ENCODE data around the gene BLVRA. TPM values are rescaled to one million over a fixed set of nuclear protein-coding genes. Genes with fewer than 3 reads are reported as not detected.

The BLVRA gene
- total and polyA plus RNA-seq, 2 donors (not counting 1 experiment from before 2014, with no cell fraction given): 72.8 to 108 TPM

GRCh38 chr7:43844662-43845061 is 86.2 kb downstream of the BLVRA start:
- no peaks in the 10 kb centered on the region for H3K27me3 ChIP-seq (ENCODE audit: control insufficient read depth, insufficient read depth, low read length)

GRCh38 chr7:43847496-43847895 is 89.0 kb downstream of the BLVRA start:
- Histone ChIP-seq H3K79me2 (ENCODE audit: control insufficient read depth, insufficient read depth, low read length) (no peaks in the 10 kb centered on the region), H3K27ac (ENCODE audit: insufficient read depth, low read length) (no peak overlapping the region), H3K9ac (ENCODE audit: insufficient read depth, low read length) (no peak overlapping the region), H3K4me1 (ENCODE audit: control insufficient read depth, extremely low read depth, insufficient read depth, low read length) (no peaks in the 10 kb centered on the region), H2AFZ (ENCODE audit: low read length) (no peak overlapping the region), H3K9me3 (ENCODE audit: control insufficient read depth, insufficient read depth, low read depth, low read length) (no peaks in the 10 kb centered on the region), H3K36me3 (ENCODE audit: control insufficient read depth, insufficient read depth, low read length) (no peaks in the 10 kb centered on the region), H3K27me3 (ENCODE audit: control insufficient read depth, insufficient read depth, low read length) (peaks cover 6% of the 10 kb centered on the region), H3K4me3 (replicated peaks in 1 of 4; ENCODE audit: control extremely low read depth in 1 of 4, insufficient read depth in 1 of 4, low read depth in 3 of 4, low read length in 4 of 4) (no peak overlapping the region), H3K4me2 (ENCODE audit: extremely low read depth, insufficient read depth, low read length) (no peak overlapping the region), H4K20me1 (ENCODE audit: control insufficient read depth, extremely low read depth, insufficient read depth, low read length) (no peaks in the 10 kb centered on the region)
- DNase-seq (ENCODE audit: low read depth in 2 of 2): peak in 1 of 2 donors; percentile 84
- TF ChIP-seq CTCF (conservative IDR thresholded peaks at IDR 0.05 in 1 of 2, IDR thresholded peaks at IDR 0.05 in 1 of 2; ENCODE audit: low read depth in 1 of 2, low read length in 2 of 2): no peak
- TF ChIP-seq EZH2 (IDR thresholded peaks at IDR 0.05; ENCODE audit: low read length, missing control alignments): no peak

More at GRCh38 chr7:43844662-43845061, 86.2 kb downstream of the BLVRA start:
- no peak overlapping the region for H2AFZ ChIP-seq (ENCODE audit: low read length)
- H3K27ac ChIP-seq (ENCODE audit: insufficient read depth, low read length): no peak overlapping the region
- H4K20me1 ChIP-seq (ENCODE audit: control insufficient read depth, extremely low read depth, insufficient read depth, low read length): no peaks in the 10 kb centered on the region
- no peaks in the 10 kb centered on the region for H3K36me3 ChIP-seq (ENCODE audit: control insufficient read depth, insufficient read depth, low read length)
- no peaks in the 10 kb centered on the region for H3K9me3 ChIP-seq (ENCODE audit: control insufficient read depth, insufficient read depth, low read depth, low read length)
- no peaks in the 10 kb centered on the region for H3K4me1 ChIP-seq (ENCODE audit: control insufficient read depth, extremely low read depth, insufficient read depth, low read length)
- H3K79me2 ChIP-seq (ENCODE audit: control insufficient read depth, insufficient read depth, low read length): no peaks in the 10 kb centered on the region
- no peak overlapping the region for H3K4me3 ChIP-seq (replicated peaks in 1 of 4; ENCODE audit: control extremely low read depth in 1 of 4, insufficient read depth in 1 of 4, low read depth in 3 of 4, low read length in 4 of 4)
- no peak overlapping the region for H3K9ac ChIP-seq (ENCODE audit: insufficient read depth, low read length)
- no peak overlapping the region for H3K4me2 ChIP-seq (ENCODE audit: extremely low read depth, insufficient read depth, low read length)
- no peak for DNase-seq (ENCODE audit: low read depth in 2 of 2)
- TF ChIP-seq EZH2 (IDR thresholded peaks at IDR 0.05; ENCODE audit: low read length, missing control alignments) (no peak), CTCF (conservative IDR thresholded peaks at IDR 0.05 in 1 of 2, IDR thresholded peaks at IDR 0.05 in 1 of 2; ENCODE audit: low read depth in 1 of 2, low read length in 2 of 2) (no peak)

- Histone ChIP-seq H4K20me1 (ENCODE audit: control insufficient read depth, extremely low read depth, insufficient read depth, low read length) (no peaks in the 10 kb centered on the region), H3K4me3 (replicated peaks in 1 of 4; ENCODE audit: control extremely low read depth in 1 of 4, insufficient read depth in 1 of 4, low read depth in 3 of 4, low read length in 4 of 4) (no peak overlapping the region), H3K9me3 (ENCODE audit: control insufficient read depth, insufficient read depth, low read depth, low read length) (no peaks in the 10 kb centered on the region), H3K4me1 (ENCODE audit: control insufficient read depth, extremely low read depth, insufficient read depth, low read length) (no peaks in the 10 kb centered on the region), H3K4me2 (ENCODE audit: extremely low read depth, insufficient read depth, low read length) (no peak overlapping the region), H2AFZ (ENCODE audit: low read length) (no peak overlapping the region), H3K9ac (ENCODE audit: insufficient read depth, low read length) (no peak overlapping the region), H3K79me2 (ENCODE audit: control insufficient read depth, insufficient read depth, low read length) (no peaks in the 10 kb centered on the region), H3K36me3 (ENCODE audit: control insufficient read depth, insufficient read depth, low read length) (no peaks in the 10 kb centered on the region), H3K27me3 (ENCODE audit: control insufficient read depth, insufficient read depth, low read length) (peaks cover 6% of the 10 kb centered on the region), H3K27ac (ENCODE audit: insufficient read depth, low read length) (no peak overlapping the region)
- TF ChIP-seq CTCF (conservative IDR thresholded peaks at IDR 0.05 in 1 of 2, IDR thresholded peaks at IDR 0.05 in 1 of 2; ENCODE audit: low read depth in 1 of 2, low read length in 2 of 2) (no peak), EZH2 (IDR thresholded peaks at IDR 0.05; ENCODE audit: low read length, missing control alignments) (no peak)
- DNase-seq (ENCODE audit: low read depth in 2 of 2): no peak
Measured at GRCh38 chr7:43849047-43849446, 90.6 kb downstream of the BLVRA start.
